Caco-2 (cell line): ENCODE results near the gene PROCR. TPM values are rescaled to one million over a fixed set of nuclear protein-coding genes. Genes with fewer than 3 reads are reported as not detected.

Source experiments
- BruUV-seq: library from RNA; stranded (reverse); fragments of 400-500 nt; replicated peaks from 2 replicates; lab custom pipeline; 2021; lab: Mats Ljungman, UMichigan
- CTCF ChIA-PET: fragments of 300-600 bp; sonication (Branson Sonifier 250); formaldehyde crosslinking; loops from one replicate; lab custom pipeline; 2022; ENCODE audit warnings: antibody characterized with exemption; lab: Charles Lee
- POLR2A ChIA-PET: fragments of 300-600 bp; sonication (Branson Sonifier 250); formaldehyde crosslinking; loops from one replicate; lab custom pipeline; 2022; ENCODE audit warnings: antibody characterized with exemption; lab: Charles Lee
- DNase-seq, 2 experiments: peaks; one replicate each; pipeline versions ENCODE4 v3.0.0 to v3.0.0-alpha.2; 2020 to 2022
- H3K27me3 ChIP-seq: replicated peaks from 2 replicates; pipeline ENCODE4 v1.6.0; 2011; ENCODE audit warnings: low read length; ENCODE audit not compliant: control insufficient read depth, insufficient read depth
- H3K36me3 ChIP-seq: 2 replicates; pipeline ENCODE4 v1.5.1; 2011; ENCODE audit warnings: low read length; ENCODE audit not compliant: control insufficient read depth, insufficient read depth
- H3K4me1 ChIP-seq: fragments of 250-450 bp; sonication (Bioruptor Pico); 2 replicates; pipeline ENCODE4 v1.5.1; 2020; ENCODE audit warnings: mild to moderate bottlenecking
- H3K4me3 ChIP-seq: 2 replicates; pipeline ENCODE4 v1.5.1; 2011; ENCODE audit warnings: low read depth, mild to moderate bottlenecking, control low read depth, low read length
- H3K9me3 ChIP-seq: fragments of 250-450 bp; sonication (Bioruptor Pico); 2 replicates; pipeline ENCODE4 v1.5.1; 2020; ENCODE audit warnings: mild to moderate bottlenecking, moderate library complexity
- H3K27ac Mint-ChIP-seq: one replicate; pipeline ENCODE4 v1.8.0; 2022; ENCODE audit warnings: mixed read lengths; ENCODE audit not compliant: unreplicated experiment
- H3K27me3 Mint-ChIP-seq: one replicate; pipeline ENCODE4 v1.8.0; 2022; ENCODE audit warnings: mixed read lengths; ENCODE audit not compliant: insufficient read depth, unreplicated experiment
- H3K36me3 Mint-ChIP-seq: one replicate; pipeline ENCODE4 v1.8.0; 2022; ENCODE audit warnings: mild to moderate bottlenecking, mixed read lengths; ENCODE audit not compliant: insufficient read depth, unreplicated experiment
- H3K4me1 Mint-ChIP-seq: one replicate; pipeline ENCODE4 v1.8.0; 2022; ENCODE audit warnings: low read depth, mixed read lengths; ENCODE audit not compliant: unreplicated experiment
- H3K4me3 Mint-ChIP-seq: one replicate; pipeline ENCODE4 v1.8.0; 2022; ENCODE audit warnings: mild to moderate bottlenecking, moderate library complexity, mixed read lengths; ENCODE audit not compliant: unreplicated experiment
- H3K9me3 Mint-ChIP-seq: one replicate; pipeline ENCODE4 v1.8.0; 2022; ENCODE audit warnings: mixed read lengths; ENCODE audit not compliant: unreplicated experiment
- CTCF ChIP-seq, 2 experiments: fragments of 200-600 bp in 1 of 2; IDR thresholded peaks; 1 replicate in 1 of 2; 2 replicates in 1 of 2; pipeline versions ENCODE4 v1.5.1 to v1.8.0; 2011 to 2022; ENCODE audit warnings: antibody characterized with exemption in 1 of 2, control low read depth in 1 of 2, inconsistent platforms in 1 of 2, low read depth in 1 of 2, low read length in 1 of 2, mild to moderate bottlenecking in 1 of 2, moderate library complexity in 1 of 2; ENCODE audit not compliant: insufficient read depth in 1 of 2, severe bottlenecking in 1 of 2, unreplicated experiment in 1 of 2
- intact Hi-C: fragments of 100-400 bp; cut with micrococcal nuclease; formaldehyde crosslinking; loops from one replicate; pipeline ENCODE4 v1.10.0; 2022; ENCODE audit not compliant: unreplicated experiment
- total RNA-seq: library from RNA; stranded (reverse); gene quantifications from 2 replicates; pipeline ENCODE4 v1.2.3, GENCODE V29; 2022

The PROCR gene
- total RNA-seq, 1 experiment from 2014 or later = 4.0 TPM

GRCh38 chr20:35206802-35207201 is 34.9 kb downstream of the PROCR start:
- intact Hi-C loops = loop anchor here (10.0 kb wide), 2 partner anchors 172 to 252 kb away; partner anchors contain the start of genes GSS and MYH7B

GRCh38 chr20:35207950-35208611 is 36.2 kb downstream of the PROCR start:
- CTCF ChIA-PET = interaction anchor here (0.6 to 4.6 kb wide), 20 partner anchors 16 to 252 kb away, joined by 3 to 189 read pairs (median 4); partner anchors contain the start of genes EDEM2, GSS, MYH7B and TRPC4AP
- Histone ChIP-seq H3K4me1 (peaks cover 21% of the 10 kb centered on the region; the same call in 1 of the 2 replicates), H3K27me3 (no peaks in the 10 kb centered on the region), H3K36me3 (no peaks in the 10 kb centered on the region), H3K9me3 (no peaks in the 10 kb centered on the region), H3K4me3 (no peak overlapping the region; the same call in 1 of the 2 replicates)
- Mint-ChIP-seq H3K9me3 (no peaks in the 10 kb centered on the region), H3K4me1 (peaks cover 5% of the 10 kb centered on the region), H3K36me3 (no peaks in the 10 kb centered on the region), H3K4me3 (no peak overlapping the region), H3K27me3 (no peaks in the 10 kb centered on the region), H3K27ac (no peak overlapping the region)
- peak; percentile 92 to 98 for TF ChIP-seq CTCF (IDR thresholded peaks at IDR 0.05; ENCODE audit: insufficient read depth in 1 of 2, low read depth in 1 of 2, low read length in 1 of 2, severe bottlenecking in 1 of 2, unreplicated experiment in 1 of 2)
- intact Hi-C loops = loop anchor here (1.0 to 10.0 kb wide), 11 partner anchors 21 to 374 kb away; partner anchors contain the start of genes ACSS2, GSS, MYH7B and TRPC4AP
- no TSS peak for BruUV-seq
- POLR2A ChIA-PET = interaction anchor here (0.5 to 1.3 kb wide), 5 partner anchors 43 to 63 kb away, joined by 3 to 10 read pairs (median 4); partner anchors contain the start of gene EDEM2
- peak; percentile 93 to 96 for DNase-seq

More at GRCh38 chr20:35206802-35207201, 34.9 kb downstream of the PROCR start:
- TF ChIP-seq CTCF (IDR thresholded peaks at IDR 0.05; ENCODE audit: insufficient read depth in 1 of 2, low read depth in 1 of 2, low read length in 1 of 2, severe bottlenecking in 1 of 2, unreplicated experiment in 1 of 2) = no peak
- no peaks in the 10 kb centered on the region for H3K9me3 Mint-ChIP-seq
- H3K27me3 ChIP-seq = no peaks in the 10 kb centered on the region
- no peaks in the 10 kb centered on the region for H3K9me3 ChIP-seq
- ChIA-PET POLR2A (no interaction called here), CTCF (interaction anchor here (1.0 to 4.6 kb wide), 3 partner anchors 60 to 111 kb away, joined by 4 to 189 read pairs (median 10); partner anchors contain the start of gene EDEM2)
- peaks cover 15% of the 10 kb centered on the region; the same call in 1 of the 2 replicates for H3K4me1 ChIP-seq
- H3K27ac Mint-ChIP-seq = no peak overlapping the region
- no peaks in the 10 kb centered on the region for H3K4me1 Mint-ChIP-seq
- H3K4me3 ChIP-seq = no peak overlapping the region
- no peak for DNase-seq
- H3K36me3 Mint-ChIP-seq = no peaks in the 10 kb centered on the region
- no TSS peak for BruUV-seq
- H3K36me3 ChIP-seq = no peaks in the 10 kb centered on the region
- no peaks in the 10 kb centered on the region for H3K27me3 Mint-ChIP-seq
- H3K4me3 Mint-ChIP-seq = no peak overlapping the region
